GM10266 (cell line): ENCODE data around the gene TJP1.

Experiments
- DNase-seq: peaks from one replicate; pipeline ENCODE4 v3.0.0; 2012; ENCODE audit errors: extremely low spot score
- TF ChIP-seq, protein P1 (sequence below): IDR thresholded peaks from 2 replicates; pipeline ENCODE4 v1.5.1; 2012; ENCODE audit warnings: mild to moderate bottlenecking, low read depth; ENCODE audit not compliant: control insufficient read depth, insufficient read depth; ENCODE audit errors: missing control alignments

TJP1 gene

DNA sequence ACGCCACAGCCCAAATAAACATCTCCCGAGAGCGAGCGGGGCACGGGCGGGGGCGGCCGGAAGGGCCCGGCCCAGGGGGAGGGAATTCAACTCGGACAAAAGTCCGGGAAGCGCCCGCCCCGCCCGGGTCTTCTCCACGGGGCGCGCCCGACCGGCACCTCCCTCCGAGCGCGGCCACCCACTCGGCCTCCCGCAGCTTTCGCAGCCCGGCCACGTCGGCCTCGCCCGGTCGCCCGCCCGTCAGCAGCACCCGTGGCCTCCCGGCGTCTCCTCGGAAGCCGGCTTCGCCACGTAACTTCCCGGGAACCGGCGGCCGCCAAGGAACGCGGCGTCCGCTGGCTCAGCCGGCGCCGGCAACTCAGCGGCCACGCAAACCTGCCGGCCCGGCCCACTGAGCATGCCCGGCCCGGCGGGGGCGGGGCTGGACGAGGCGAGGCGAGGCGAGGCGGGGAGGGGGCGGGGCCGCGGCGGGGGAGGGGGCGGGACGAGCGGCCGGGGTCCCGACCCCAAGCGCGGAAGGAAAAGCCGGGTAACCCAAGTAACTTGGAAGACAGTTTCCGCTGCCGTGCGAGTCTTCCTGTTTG, at the start of gene TJP1:
TSS of gene TJP1 (minus strand) at position 369 of the 584 bp plus-strand sequence. CDS start 440 bp downstream, outside the sequence.
- DNase-seq = no peak
- TF ChIP-seq, protein P1, sequence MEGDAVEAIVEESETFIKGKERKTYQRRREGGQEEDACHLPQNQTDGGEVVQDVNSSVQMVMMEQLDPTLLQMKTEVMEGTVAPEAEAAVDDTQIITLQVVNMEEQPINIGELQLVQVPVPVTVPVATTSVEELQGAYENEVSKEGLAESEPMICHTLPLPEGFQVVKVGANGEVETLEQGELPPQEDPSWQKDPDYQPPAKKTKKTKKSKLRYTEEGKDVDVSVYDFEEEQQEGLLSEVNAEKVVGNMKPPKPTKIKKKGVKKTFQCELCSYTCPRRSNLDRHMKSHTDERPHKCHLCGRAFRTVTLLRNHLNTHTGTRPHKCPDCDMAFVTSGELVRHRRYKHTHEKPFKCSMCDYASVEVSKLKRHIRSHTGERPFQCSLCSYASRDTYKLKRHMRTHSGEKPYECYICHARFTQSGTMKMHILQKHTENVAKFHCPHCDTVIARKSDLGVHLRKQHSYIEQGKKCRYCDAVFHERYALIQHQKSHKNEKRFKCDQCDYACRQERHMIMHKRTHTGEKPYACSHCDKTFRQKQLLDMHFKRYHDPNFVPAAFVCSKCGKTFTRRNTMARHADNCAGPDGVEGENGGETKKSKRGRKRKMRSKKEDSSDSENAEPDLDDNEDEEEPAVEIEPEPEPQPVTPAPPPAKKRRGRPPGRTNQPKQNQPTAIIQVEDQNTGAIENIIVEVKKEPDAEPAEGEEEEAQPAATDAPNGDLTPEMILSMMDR = no peak

DNA sequence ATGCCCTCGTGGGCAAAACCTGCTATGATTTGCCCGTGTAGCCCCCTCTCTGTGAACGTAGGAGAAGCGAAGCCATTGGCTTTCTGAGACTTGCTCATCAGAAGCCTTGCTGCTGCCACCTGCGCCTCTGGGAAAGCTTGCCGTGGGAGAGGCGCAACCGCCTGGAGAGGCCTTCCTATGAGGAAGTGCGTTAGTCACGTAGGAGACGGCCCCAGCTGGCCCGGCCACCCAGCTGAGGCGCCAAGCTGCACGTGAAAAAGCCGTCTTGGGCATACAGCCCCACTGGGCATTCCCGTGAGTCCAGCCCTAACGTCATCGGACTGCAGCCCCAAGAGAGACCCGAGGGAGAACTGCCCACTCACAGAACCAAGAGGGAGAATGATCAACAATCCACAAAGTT, 49.1 kb upstream of the TJP1 start:
- no peak for DNase-seq
- TF ChIP-seq, protein P1 = no peak

DNA sequence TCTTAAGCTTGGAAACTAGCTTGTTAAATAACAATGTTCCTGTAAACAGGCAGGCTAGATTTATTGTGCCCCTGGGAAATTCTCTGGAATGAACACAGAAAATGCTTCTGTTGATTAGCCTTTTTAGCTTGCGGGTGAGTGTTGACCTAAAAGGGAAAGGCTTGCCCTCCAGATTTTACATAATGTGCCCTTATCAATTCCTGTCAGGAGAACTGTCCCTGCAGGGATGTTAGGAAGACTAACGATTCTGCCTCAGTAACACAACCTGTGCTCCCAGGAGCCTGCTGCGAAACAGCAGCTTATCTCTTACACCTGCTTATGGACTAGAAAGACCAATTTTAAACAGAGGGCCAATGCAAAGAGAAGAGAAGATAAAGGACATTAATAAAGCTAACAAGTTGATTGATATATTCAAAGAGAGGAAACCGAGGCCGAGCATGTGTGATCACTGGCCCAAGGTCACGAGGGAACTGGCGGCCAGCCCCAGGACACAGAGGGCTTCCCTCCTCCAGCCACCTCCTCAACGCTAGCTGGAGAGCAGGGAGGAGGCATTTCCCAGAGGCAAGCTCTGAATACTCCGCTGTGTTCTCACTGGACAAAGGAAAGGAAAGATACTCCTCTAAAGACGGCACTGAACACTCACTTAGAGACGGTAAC, 48.4 kb upstream of the TJP1 start:
- TF ChIP-seq, protein P1 = no peak
- no peak for DNase-seq

DNA sequence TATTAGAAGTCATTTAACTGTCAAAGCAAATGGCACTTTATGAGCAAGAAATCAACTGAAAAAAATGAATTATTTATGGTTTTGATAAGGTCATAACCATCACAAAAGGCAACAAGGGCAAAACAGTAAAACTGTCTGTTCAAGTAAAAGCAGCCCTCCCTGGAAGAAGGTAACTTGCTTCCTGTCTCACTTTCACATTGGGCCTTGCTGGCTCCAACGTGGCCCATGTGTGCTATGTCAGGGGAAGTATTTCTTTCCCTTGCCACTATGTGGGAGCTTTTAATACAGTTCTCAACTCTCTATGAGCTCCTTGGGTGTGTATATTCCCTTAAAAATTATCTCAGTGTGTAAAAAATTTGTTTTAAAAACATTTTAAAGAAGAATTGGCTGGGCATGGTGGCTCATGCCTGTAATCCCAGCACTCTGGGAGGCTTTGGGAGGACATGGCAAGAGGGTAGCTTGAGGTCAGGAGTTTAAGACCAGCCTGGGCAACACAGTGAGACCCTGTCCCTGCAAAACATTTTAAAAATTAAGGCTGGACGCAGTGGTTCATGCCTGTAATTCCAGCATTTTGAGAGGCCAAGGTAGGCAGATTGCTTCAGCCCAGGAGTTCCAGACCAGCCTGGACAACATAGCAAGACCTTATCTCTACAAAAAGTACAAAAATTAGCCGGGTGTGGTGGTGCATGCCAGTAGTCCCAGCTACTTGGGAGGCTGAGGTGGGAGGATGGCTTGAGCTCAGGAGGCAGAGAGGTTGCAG, 45.2 kb upstream of the TJP1 start:
- no peak for DNase-seq
- TF ChIP-seq, protein P1 = no peak

DNA sequence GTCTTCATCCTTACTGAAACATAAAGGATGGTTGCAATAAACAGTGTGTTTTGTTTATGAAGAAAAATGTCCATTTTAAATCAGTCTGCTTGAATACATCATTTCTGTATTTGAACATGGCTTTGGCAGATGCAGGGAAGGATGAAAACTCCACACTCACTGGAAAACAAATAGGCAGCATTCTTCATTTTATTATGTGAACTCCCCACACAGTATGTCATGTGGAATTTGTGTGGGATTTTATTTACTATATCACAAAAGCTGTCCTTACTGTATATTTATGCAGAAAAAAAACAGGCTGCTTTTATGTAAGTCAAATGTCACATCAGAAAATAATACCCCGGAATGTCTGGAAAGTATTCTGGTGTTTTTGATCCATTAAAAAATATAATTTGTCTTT, 44.1 kb upstream of the TJP1 start:
- DNase-seq = no peak
- TF ChIP-seq, protein P1 = no peak

DNA sequence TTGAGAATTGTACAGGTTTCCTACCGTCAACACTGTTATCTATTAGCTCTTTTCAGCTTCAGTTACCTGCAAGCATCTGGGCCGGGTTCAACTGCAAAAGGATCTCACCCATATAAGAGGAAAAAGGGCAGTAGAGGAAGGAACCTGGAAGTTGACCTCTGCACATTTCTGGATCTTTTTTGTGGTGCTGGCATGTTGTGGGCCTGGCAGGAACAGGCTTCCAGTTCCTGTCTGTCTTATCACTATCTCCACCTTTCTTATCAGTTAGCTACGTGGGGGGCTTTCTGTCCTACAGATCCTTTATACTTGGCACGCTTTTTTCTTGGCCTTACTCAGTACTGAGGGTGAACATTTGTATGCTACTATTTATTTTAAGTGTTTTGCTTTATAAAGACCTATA, 42.2 kb upstream of the TJP1 start:
- TF ChIP-seq, protein P1 = no peak
- no peak for DNase-seq

DNA sequence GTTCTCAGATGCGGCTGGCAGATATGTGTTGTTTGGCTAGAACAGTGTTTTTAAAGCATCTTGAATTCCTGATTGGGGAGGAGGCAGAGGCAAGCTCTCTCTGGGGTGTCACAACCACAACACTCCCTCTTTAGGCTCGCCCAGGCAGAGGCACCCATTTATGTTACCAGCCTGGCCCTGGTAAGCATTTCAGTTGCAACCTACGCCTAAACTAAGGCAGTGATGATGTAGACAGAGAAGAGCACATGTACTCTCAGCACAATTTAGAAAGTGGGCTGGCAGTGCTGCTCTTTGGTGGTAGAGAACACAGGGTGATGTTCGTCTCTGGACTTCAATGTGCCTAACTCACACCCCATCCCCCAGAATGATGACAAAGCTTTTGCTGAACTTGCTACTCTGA, 41.2 kb upstream of the TJP1 start:
- TF ChIP-seq, protein P1 = no peak

More for the DNA sequence above, 41.2 kb upstream of the TJP1 start:
- DNase-seq = no peak
